Kidney (tissue), 14 donors: ENCODE measurements around the gene IWS1. TPM values are rescaled to one million over a fixed set of nuclear protein-coding genes. Genes with fewer than 3 reads are reported as not detected.

Experiments
- DNase-seq, 5 donors: peaks; one replicate each; pipeline ENCODE4 v3.0.0-alpha.2; 2013 to 2020
- FAIRE-seq: peaks from 2 replicates; lab custom pipeline; 2012; peaks lifted over from hg19 to GRCh38; lab: Jason Lieb, UNC
- H3K27ac ChIP-seq, 2 donors: one replicate each; pipeline ENCODE4 v1.7.0; 2013; ENCODE audit warnings: low read depth in 2 of 2, low read length in 2 of 2, inconsistent platforms in 1 of 2
- H3K27me3 ChIP-seq: one replicate; pipeline ENCODE4 v1.7.1; 2013; ENCODE audit warnings: low read length, inconsistent platforms; ENCODE audit not compliant: control insufficient read depth, insufficient read depth
- H3K36me3 ChIP-seq, 3 donors: one replicate each; pipeline versions ENCODE4 v1.7.0 to v1.7.1; 2013; ENCODE audit warnings: low read length in 3 of 3, control low read depth in 1 of 3, inconsistent platforms in 1 of 3; ENCODE audit not compliant: insufficient read depth in 3 of 3, control insufficient read depth in 2 of 3
- H3K4me1 ChIP-seq, 3 donors: one replicate each; pipeline versions ENCODE4 v1.7.0 to v1.7.1; 2013; ENCODE audit warnings: low read length in 3 of 3, inconsistent platforms in 1 of 3, low read depth in 1 of 3; ENCODE audit not compliant: control insufficient read depth in 2 of 3, insufficient read depth in 2 of 3
- H3K4me3 ChIP-seq, 3 donors: one replicate each; pipeline versions ENCODE4 v1.7.0 to v1.8.1; 2013; ENCODE audit warnings: low read length in 3 of 3, control low read depth in 1 of 3, inconsistent platforms in 1 of 3
- H3K9ac ChIP-seq, 3 donors: one replicate each; pipeline versions ENCODE4 v1.7.0 to v1.7.1; 2013; ENCODE audit warnings: low read length in 3 of 3, control low read depth in 1 of 3, inconsistent platforms in 1 of 3
- H3K9me3 ChIP-seq, 3 donors: one replicate each; pipeline versions ENCODE4 v1.7.0 to v1.7.1; 2013; ENCODE audit warnings: low read length in 3 of 3, control low read depth in 1 of 3, inconsistent platforms in 1 of 3; ENCODE audit not compliant: control insufficient read depth in 2 of 3, insufficient read depth in 1 of 3
- intact Hi-C: fragments of 100-400 bp; cut with DNase I; formaldehyde crosslinking; loops from one replicate; pipeline ENCODE4 v1.11.1; 2022
- polyA plus RNA-seq: library from polyadenylated mRNA; stranded (reverse); fragments of 350-450 nt; fragmentation: Illumina TruSeq; extraction: RNeasy Lipid Tissue Mini Kit (QIAGEN cat#74804); gene quantifications from one replicate; pipeline ENCODE4 v1.2.3, GENCODE V29; 2014; ENCODE audit warnings: low read depth, low replicate concordance; ENCODE audit not compliant: insufficient read depth
- total RNA-seq: library from RNA; stranded (reverse); fragmentation: NEBNext Ultra II Directional; extraction: Animal tissue kit (Norgen Biotek cat#: 25700); gene quantifications from one replicate; pipeline ENCODE4 v1.2.1, GENCODE V29; 2021
- TF ChIP-seq, protein P1 (sequence below): IDR thresholded peaks from 3 replicates; pipeline ENCODE4 v1.5.1; 2012; ENCODE audit warnings: mild to moderate bottlenecking, moderate library complexity, borderline replicate concordance; ENCODE audit not compliant: insufficient read depth; ENCODE audit errors: extremely low read depth
- donor health status: control.
- donor health status: control.
- donor health status: control.
- donor health status: control.
- donor health status: control.
- donor health status: DM: yes; HTN: yes; CAD: no.
- donor health status: Normal renal cell carcinoma (clear cell type).

IWS1 gene
- total and polyA plus RNA-seq, 2 donors from 2014 or later = 29.8 to 35.8 TPM

DNA sequence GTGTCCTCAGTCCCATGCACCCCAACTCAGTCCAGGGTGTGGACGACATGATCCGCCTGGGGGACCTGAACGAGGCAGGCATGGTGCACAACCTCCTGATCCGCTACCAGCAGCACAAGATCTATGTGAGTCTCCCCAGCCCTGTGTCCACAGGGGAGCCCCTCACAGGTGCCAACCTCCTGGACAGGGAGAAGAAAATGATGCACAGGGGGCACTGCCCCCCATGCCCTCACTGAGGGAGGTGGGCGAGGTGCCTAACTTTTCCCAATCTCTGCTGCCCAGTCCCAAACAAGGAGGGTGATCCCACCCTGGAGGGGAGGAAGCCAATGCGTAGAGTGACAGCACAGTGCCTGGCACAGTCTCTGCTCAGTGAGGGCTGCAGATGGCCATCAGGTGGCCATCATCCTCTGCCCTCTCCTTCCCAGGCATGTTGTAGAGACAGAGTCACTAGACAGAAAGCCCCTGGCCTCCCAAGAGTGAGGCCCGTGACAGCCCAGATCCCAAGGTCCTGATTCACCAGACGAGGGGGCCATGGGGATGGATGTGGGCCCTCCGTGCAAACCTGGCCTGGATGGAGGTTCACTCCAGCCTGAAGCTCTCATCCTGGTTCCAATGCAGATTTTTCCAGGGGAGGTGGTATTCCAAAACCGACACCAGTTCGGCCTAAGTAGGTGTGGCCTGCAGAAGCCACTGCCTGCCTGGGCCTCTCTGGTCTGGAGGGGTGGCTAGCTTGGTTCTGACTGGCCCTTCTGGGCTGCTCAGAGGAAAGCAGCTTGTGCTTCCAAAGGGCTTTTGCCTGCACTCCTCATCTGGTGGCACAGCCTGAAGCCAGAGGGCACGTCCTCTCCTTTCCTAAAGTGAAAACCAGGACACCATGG lies 39.2 kb upstream of the IWS1 start:
- no peak overlapping the region for H3K4me3 ChIP-seq
- no peak overlapping the region for H3K9ac ChIP-seq
- H3K9me3 ChIP-seq = no peaks in the 10 kb centered on the region
- no peak overlapping the region for H3K27ac ChIP-seq
- peaks cover 0 to 3% (median 0%) of the 10 kb centered on the region in 3 donors for H3K36me3 ChIP-seq
- DNase-seq = peak in 1 of 5 donors; percentile 34
- TF ChIP-seq, protein P1, sequence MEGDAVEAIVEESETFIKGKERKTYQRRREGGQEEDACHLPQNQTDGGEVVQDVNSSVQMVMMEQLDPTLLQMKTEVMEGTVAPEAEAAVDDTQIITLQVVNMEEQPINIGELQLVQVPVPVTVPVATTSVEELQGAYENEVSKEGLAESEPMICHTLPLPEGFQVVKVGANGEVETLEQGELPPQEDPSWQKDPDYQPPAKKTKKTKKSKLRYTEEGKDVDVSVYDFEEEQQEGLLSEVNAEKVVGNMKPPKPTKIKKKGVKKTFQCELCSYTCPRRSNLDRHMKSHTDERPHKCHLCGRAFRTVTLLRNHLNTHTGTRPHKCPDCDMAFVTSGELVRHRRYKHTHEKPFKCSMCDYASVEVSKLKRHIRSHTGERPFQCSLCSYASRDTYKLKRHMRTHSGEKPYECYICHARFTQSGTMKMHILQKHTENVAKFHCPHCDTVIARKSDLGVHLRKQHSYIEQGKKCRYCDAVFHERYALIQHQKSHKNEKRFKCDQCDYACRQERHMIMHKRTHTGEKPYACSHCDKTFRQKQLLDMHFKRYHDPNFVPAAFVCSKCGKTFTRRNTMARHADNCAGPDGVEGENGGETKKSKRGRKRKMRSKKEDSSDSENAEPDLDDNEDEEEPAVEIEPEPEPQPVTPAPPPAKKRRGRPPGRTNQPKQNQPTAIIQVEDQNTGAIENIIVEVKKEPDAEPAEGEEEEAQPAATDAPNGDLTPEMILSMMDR = no peak
- no peak for FAIRE-seq
- intact Hi-C loops = no loop called here
- no peaks in the 10 kb centered on the region for H3K4me1 ChIP-seq
- no peaks in the 10 kb centered on the region for H3K27me3 ChIP-seq

- no peaks in the 10 kb centered on the region for H3K4me1 ChIP-seq
Measured at GRCh38 chr2:127564429-127565260, 38.4 kb upstream of the IWS1 start.

DNA sequence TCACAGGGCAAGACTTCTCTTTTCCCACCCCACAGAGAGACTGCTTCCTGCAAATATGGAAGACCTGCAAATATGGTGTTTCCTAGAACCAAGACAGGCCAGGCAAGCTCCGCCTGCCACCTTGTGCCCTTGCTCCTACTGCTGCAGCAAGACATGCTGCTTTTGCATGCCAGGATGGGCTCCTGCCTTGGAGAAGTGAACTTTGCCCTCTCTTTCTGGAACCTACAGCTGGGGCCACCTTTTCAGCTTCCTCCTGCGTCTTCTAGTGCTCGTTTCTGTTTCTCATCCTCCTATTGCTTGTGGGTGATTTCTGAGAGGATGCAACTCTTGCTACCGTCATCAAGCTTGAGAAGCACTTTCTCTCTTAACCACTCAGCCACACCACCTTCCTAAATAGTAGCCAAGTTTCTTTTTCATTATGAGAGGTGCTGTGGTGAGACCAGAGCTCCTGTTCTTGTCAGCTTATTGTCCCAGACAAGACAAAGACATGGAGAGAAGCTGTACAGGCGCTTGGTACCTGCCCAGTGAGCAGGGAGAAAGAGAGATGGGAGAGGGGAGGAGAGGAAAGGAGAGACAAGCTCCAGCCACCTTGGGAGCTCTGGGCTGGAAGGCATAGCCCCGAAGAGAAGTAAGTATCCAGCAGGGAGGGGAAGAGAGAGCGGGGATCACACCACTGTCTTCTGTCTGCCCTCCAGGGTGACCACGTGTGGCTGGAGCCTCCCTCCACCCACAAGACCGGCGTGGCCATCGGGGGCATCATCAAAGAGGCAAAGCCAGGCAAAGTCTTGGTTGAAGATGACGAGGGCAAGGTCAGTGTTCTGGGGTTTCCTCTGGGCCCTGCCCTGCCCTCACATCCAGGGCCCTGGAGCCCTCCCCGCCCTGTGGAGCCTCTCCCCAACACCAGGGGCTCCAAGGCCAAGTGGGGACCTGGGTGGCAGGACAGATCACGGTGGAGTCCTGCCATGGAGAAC lies 37.5 kb upstream of the IWS1 start:
- no peaks in the 10 kb centered on the region for H3K4me1 ChIP-seq
- TF ChIP-seq, protein P1 = no peak
- no peaks in the 10 kb centered on the region for H3K9me3 ChIP-seq
- FAIRE-seq = no peak
- H3K27ac ChIP-seq = no peak overlapping the region
- H3K9ac ChIP-seq = no peak overlapping the region
- H3K4me3 ChIP-seq = no peak overlapping the region
- DNase-seq = no peak
- H3K27me3 ChIP-seq = no peaks in the 10 kb centered on the region
- intact Hi-C loops = no loop called here
- peaks cover 0 to 3% (median 0%) of the 10 kb centered on the region in 3 donors for H3K36me3 ChIP-seq

More at GRCh38 chr2:127564429-127565260, 38.4 kb upstream of the IWS1 start:
- H3K27ac ChIP-seq = no peak overlapping the region
- H3K36me3 ChIP-seq = peaks cover 0 to 3% (median 0%) of the 10 kb centered on the region in 3 donors
- H3K27me3 ChIP-seq = no peaks in the 10 kb centered on the region
- FAIRE-seq (no peak), DNase-seq (peak in 1 of 5 donors; percentile 60)
- H3K4me3 ChIP-seq = no peak overlapping the region
- no peaks in the 10 kb centered on the region for H3K9me3 ChIP-seq
- no peak overlapping the region for H3K9ac ChIP-seq
- intact Hi-C loops = no loop called here
- TF ChIP-seq, protein P1 = no peak
